Keratinocyte (primary cell): ENCODE data around the gene NPDC1. TPM values are rescaled to one million over a fixed set of nuclear protein-coding genes. Genes with fewer than 3 reads are reported as not detected.

ENCODE experiments used
- DNase-seq: peaks from one replicate; pipeline ENCODE4 v3.0.0-alpha.2; 2011; ENCODE audit warnings: low read depth, missing footprints, low spot score
- FAIRE-seq: peaks from 2 replicates; lab custom pipeline; 2011; peaks lifted over from hg19 to GRCh38; lab: Jason Lieb, UNC
- H2AFZ ChIP-seq: 2 replicates; pipeline ENCODE4 v1.6.0; 2012; ENCODE audit warnings: low read length, control low read depth, inconsistent platforms; ENCODE audit not compliant: control insufficient read depth
- H3K27ac ChIP-seq: 2 replicates; pipeline ENCODE4 v1.5.1; 2011; ENCODE audit warnings: low read length; ENCODE audit not compliant: control insufficient read depth, insufficient read depth
- H3K27me3 ChIP-seq: 3 replicates; pipeline ENCODE4 v1.6.0; 2011; ENCODE audit warnings: low read length; ENCODE audit not compliant: control insufficient read depth, insufficient read depth; ENCODE audit errors: extremely low read depth
- H3K36me3 ChIP-seq, 2 experiments: 2 replicates in 1 of 2; 3 replicates in 1 of 2; pipeline ENCODE4 v1.5.1; 2011; ENCODE audit warnings: low read length in 2 of 2, mild to moderate bottlenecking in 1 of 2; ENCODE audit not compliant: control insufficient read depth in 2 of 2, insufficient read depth in 2 of 2; ENCODE audit errors: extremely low read depth in 1 of 2
- H3K4me1 ChIP-seq: 3 replicates; pipeline ENCODE4 v1.5.1; 2011; ENCODE audit warnings: low read length; ENCODE audit not compliant: control insufficient read depth, insufficient read depth; ENCODE audit errors: extremely low read depth
- H3K4me2 ChIP-seq: 3 replicates; pipeline ENCODE4 v1.6.0; 2011; ENCODE audit warnings: low read depth, low read length; ENCODE audit not compliant: control insufficient read depth, insufficient read depth; ENCODE audit errors: extremely low read depth
- H3K4me3 ChIP-seq, 3 experiments: fragments of 200-600 bp in 1 of 3; sonication (generic) in 1 of 3; 2 replicates in 2 of 3; 3 replicates in 1 of 3; pipeline ENCODE4 v1.5.1; 2011 to 2016; ENCODE audit warnings: low read length in 3 of 3, mild to moderate bottlenecking in 3 of 3, control low read depth in 2 of 3, inconsistent platforms in 1 of 3, low read depth in 1 of 3, mixed read lengths in 1 of 3, mixed run types in 1 of 3, moderate library complexity in 1 of 3; ENCODE audit not compliant: control insufficient read depth in 2 of 3, insufficient read depth in 2 of 3; ENCODE audit errors: extremely low read depth in 1 of 3
- H3K79me2 ChIP-seq: 2 replicates; pipeline ENCODE4 v1.6.0; 2012; ENCODE audit warnings: low read length; ENCODE audit not compliant: control insufficient read depth, insufficient read depth
- H3K9ac ChIP-seq: 3 replicates; pipeline ENCODE4 v1.6.0; 2011; ENCODE audit warnings: low read length; ENCODE audit not compliant: control insufficient read depth, insufficient read depth; ENCODE audit errors: extremely low read depth
- H3K9me1 ChIP-seq: 3 replicates; pipeline ENCODE4 v1.6.0; 2011; ENCODE audit warnings: low read length; ENCODE audit not compliant: control insufficient read depth, insufficient read depth; ENCODE audit errors: extremely low read depth
- H3K9me3 ChIP-seq: 2 replicates; pipeline ENCODE4 v1.5.1; 2012; ENCODE audit warnings: low read depth, low read length; ENCODE audit not compliant: control insufficient read depth
- H4K20me1 ChIP-seq: 3 replicates; pipeline ENCODE4 v1.6.0; 2011; ENCODE audit warnings: low read length; ENCODE audit not compliant: control insufficient read depth, insufficient read depth; ENCODE audit errors: extremely low read depth
- EZH2 ChIP-seq: IDR thresholded peaks from one replicate; pipeline ENCODE4 v1.6.1; 2012; ENCODE audit warnings: inconsistent platforms, mild to moderate bottlenecking, low read length, moderate library complexity
- dilution Hi-C: fragments of 300-500 bp; cut with MboI; formaldehyde crosslinking; loops from one replicate; pipeline ENCODE4 v1.7.0; 2020; ENCODE audit warnings: low sequenced_read_pairs; ENCODE audit not compliant: extremely low pct_ligation_motif_present
- polyA plus RNA-seq, 5 experiments: library from polyadenylated mRNA; depleted of rRNA in 3 of 5; stranded (reverse) in 3 of 5; stranded (forward) in 1 of 5; unstranded in 1 of 5; fragments of >200 nt; gene quantifications; 1 replicate in 1 of 5; 2 replicates in 3 of 5; 3 replicates in 1 of 5; pipeline versions ENCODE4 v1.2.1 to v1.2.3, GENCODE V29; 2011 to 2012; ENCODE audit warnings: missing spikeins in 2 of 5, low read depth in 1 of 5, low replicate concordance in 1 of 5
- TF ChIP-seq, protein P1 (sequence below), 3 experiments: IDR thresholded peaks in 1 of 3; conservative IDR thresholded peaks in 1 of 3; optimal IDR thresholded peaks in 1 of 3; 2 replicates in 2 of 3; 3 replicates in 1 of 3; pipeline versions ENCODE3 to v1.5.1; 2011; ENCODE audit warnings: low read length in 3 of 3, mild to moderate bottlenecking in 3 of 3, moderate library complexity in 2 of 3, control low read depth in 1 of 3, inconsistent platforms in 1 of 3; ENCODE audit not compliant: insufficient read depth in 2 of 3; ENCODE audit errors: extremely low read depth in 1 of 3

Gene NPDC1
- polyA plus RNA-seq, 1 donor (not counting 4 experiments of a cell fraction or from before 2014, with no cell fraction given): 9.8 TPM

DNA sequence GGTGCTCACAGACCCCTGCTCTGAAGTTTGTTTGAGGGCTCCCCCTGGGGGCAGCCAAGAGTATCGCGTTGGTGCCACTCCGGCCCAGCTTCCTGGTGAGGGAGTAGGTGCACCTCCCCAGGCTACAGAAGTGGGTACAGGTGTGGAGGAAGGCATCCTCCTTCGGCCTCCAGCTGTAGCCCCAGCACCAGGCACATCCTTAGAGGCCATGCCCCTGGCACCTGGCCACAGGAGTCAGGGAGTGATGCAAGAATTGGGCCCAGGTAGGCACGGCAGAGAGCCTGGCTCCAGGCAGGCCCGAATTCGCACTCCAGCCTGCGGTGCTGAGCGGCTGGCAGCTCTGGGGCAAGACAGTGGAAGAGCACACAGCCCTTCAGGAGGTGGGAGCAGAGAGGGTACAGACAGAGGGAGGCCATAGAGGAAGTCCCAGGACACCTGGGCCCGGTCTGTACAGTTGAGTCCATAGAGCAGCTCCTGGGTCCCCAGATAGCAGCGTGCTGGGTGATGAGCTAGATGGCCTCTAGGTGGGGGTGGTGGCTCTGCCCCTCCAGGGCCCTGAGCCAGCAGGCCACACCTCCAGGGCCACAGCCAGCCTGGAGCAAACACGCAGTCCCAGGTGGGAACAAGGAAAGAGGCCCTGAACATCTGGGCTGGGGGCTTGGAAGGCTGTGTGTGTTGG, 22.0 kb upstream of the NPDC1 start:
- no peak for TF ChIP-seq EZH2
- TF ChIP-seq, protein P1, sequence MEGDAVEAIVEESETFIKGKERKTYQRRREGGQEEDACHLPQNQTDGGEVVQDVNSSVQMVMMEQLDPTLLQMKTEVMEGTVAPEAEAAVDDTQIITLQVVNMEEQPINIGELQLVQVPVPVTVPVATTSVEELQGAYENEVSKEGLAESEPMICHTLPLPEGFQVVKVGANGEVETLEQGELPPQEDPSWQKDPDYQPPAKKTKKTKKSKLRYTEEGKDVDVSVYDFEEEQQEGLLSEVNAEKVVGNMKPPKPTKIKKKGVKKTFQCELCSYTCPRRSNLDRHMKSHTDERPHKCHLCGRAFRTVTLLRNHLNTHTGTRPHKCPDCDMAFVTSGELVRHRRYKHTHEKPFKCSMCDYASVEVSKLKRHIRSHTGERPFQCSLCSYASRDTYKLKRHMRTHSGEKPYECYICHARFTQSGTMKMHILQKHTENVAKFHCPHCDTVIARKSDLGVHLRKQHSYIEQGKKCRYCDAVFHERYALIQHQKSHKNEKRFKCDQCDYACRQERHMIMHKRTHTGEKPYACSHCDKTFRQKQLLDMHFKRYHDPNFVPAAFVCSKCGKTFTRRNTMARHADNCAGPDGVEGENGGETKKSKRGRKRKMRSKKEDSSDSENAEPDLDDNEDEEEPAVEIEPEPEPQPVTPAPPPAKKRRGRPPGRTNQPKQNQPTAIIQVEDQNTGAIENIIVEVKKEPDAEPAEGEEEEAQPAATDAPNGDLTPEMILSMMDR (optimal IDR thresholded peaks at IDR 0.05 in 1 of 3, IDR thresholded peaks at IDR 0.05 in 1 of 3, conservative IDR thresholded peaks at IDR 0.05 in 1 of 3; ENCODE audit: extremely low read depth in 1 of 3, insufficient read depth in 2 of 3, low read length in 3 of 3): peak; percentile 84 to 88 (median 87)
- H3K9me3 ChIP-seq: no peaks in the 10 kb centered on the region
- no peaks in the 10 kb centered on the region for H3K9me1 ChIP-seq
- FAIRE-seq (peak; percentile 87), DNase-seq (no peak)
- dilution Hi-C loops: no loop called here
- H3K4me2 ChIP-seq: no peak overlapping the region
- no peaks in the 10 kb centered on the region for H3K36me3 ChIP-seq
- no peaks in the 10 kb centered on the region for H3K79me2 ChIP-seq
- no peak overlapping the region for H3K4me3 ChIP-seq
- no peak overlapping the region for H2AFZ ChIP-seq
- no peak overlapping the region for H3K27ac ChIP-seq
- no peaks in the 10 kb centered on the region for H3K27me3 ChIP-seq
- H3K4me1 ChIP-seq: peaks cover 11% of the 10 kb centered on the region
- H3K9ac ChIP-seq: no peak overlapping the region
- H4K20me1 ChIP-seq: no peaks in the 10 kb centered on the region

DNA sequence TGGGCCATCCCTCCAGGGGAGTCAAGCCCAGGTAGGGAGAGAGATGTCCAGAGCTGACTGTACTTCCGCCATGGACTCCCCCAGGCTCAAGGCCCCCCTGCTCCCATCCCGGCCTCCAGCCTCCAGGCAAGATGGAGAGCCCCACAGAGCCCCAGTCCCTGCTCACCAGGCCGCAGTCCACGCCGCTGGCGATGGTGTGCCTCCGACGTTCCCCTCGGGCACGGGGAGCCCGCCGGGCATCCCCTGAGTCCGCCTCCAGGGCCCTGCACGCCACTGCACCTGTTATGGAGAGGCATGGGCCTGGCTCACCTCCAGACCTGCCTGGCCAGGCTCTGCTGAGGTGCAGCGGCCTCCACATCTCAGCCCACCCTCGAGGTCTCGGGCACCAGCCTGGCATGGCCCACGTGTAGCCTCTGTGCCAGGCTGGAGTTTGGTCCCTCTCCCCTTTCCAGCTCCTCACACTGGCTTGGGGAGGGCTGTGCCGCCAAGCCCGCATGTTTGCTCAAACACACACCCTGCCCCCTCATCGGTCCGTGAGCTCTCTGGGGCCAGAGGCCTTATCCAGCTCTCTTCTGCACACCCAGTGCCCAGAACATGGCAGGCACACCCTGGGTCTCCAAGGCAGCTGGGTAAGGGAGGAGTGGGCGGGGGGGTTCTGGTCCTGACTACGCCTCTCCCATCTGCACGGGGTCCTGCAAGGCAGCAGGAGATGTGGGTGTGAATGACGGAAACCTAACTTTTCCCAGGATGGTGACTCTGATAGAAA, 20.3 kb upstream of the NPDC1 start:
- H3K27me3 ChIP-seq: no peaks in the 10 kb centered on the region
- FAIRE-seq (no peak), DNase-seq (no peak)
- H2AFZ ChIP-seq: no peak overlapping the region
- H3K9ac ChIP-seq: no peak overlapping the region
- H3K4me2 ChIP-seq: no peak overlapping the region
- no peak overlapping the region for H3K4me3 ChIP-seq
- no peaks in the 10 kb centered on the region for H3K36me3 ChIP-seq
- H3K79me2 ChIP-seq: no peaks in the 10 kb centered on the region
- H3K27ac ChIP-seq: no peak overlapping the region
- H3K9me1 ChIP-seq: no peaks in the 10 kb centered on the region
- dilution Hi-C loops: no loop called here
- H4K20me1 ChIP-seq: no peaks in the 10 kb centered on the region
- TF ChIP-seq, protein P1 (optimal IDR thresholded peaks at IDR 0.05 in 1 of 3, IDR thresholded peaks at IDR 0.05 in 1 of 3, conservative IDR thresholded peaks at IDR 0.05 in 1 of 3; ENCODE audit: extremely low read depth in 1 of 3, insufficient read depth in 2 of 3, low read length in 3 of 3): no peak
- TF ChIP-seq EZH2: no peak
- peaks cover 22% of the 10 kb centered on the region for H3K4me1 ChIP-seq
- H3K9me3 ChIP-seq: no peaks in the 10 kb centered on the region
